HG03025 (cell line): ENCODE results near the gene DUOXA2.
"Not testable (repeated sequence)": the region's sequence is repeated elsewhere in the genome, so short reads cannot be mapped to it uniquely, and the experiment has no call there.

Source experiments
- ATAC-seq: cut with Tn5 transposase; IDR thresholded peaks from one replicate; pipeline ENCODE4 v1.9.1; 2021; ENCODE audit warnings: mild to moderate bottlenecking, moderate library complexity; ENCODE audit not compliant: unreplicated experiment, low FRiP score

Gene DUOXA2

GRCh38 chr15:45114076-45114750 is at the start of gene DUOXA2, which contains the start of gene DUOX2:
Gene DUOXA2, plus strand, starts transcription at chr15:45114326. Its CDS starts 280 bp downstream, at chr15:45114606.
Gene DUOX2, minus strand, starts transcription at chr15:45114172. Its CDS starts 761 bp downstream, at chr15:45113411.
- no peak for ATAC-seq

- no peak for ATAC-seq
These were observed 49.7 kb upstream of the DUOXA2 start for GRCh38 chr15:45064386-45064785.

- ATAC-seq = not testable (repeated sequence)
These were observed 44.2 kb upstream of the DUOXA2 start for GRCh38 chr15:45069942-45070360.

- ATAC-seq = not testable (repeated sequence)
These were observed 40.5 kb upstream of the DUOXA2 start for GRCh38 chr15:45073602-45074001.

- ATAC-seq = not testable (repeated sequence)
These were observed 38.4 kb upstream of the DUOXA2 start for GRCh38 chr15:45075440-45076320.

DNA sequence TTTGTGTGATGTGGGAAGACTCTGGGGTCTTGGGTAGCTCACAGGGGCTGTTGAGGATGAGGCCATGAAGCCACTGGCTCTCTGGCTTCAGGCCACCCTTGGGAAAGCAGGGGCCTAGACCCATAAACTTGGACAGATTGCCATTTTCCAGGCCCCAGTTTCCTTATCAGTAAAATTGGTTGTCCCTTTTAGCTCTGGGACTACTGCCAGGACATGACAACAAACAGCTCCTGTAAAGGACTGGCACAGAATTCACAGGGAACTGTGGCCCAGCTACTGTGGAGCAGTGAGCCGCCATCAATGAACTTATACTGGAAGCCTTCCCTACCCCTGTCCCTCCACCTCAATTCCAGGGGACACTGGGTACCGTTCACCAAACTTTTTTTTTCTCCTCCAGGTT is 36.7 kb upstream of the DUOXA2 start:
- ATAC-seq = not testable (repeated sequence)

GRCh38 chr15:45079201-45079600 is 34.9 kb upstream of the DUOXA2 start:
- not testable (repeated sequence) for ATAC-seq

- not testable (repeated sequence) for ATAC-seq
These were observed 34.4 kb upstream of the DUOXA2 start for GRCh38 chr15:45079628-45080246.

DNA sequence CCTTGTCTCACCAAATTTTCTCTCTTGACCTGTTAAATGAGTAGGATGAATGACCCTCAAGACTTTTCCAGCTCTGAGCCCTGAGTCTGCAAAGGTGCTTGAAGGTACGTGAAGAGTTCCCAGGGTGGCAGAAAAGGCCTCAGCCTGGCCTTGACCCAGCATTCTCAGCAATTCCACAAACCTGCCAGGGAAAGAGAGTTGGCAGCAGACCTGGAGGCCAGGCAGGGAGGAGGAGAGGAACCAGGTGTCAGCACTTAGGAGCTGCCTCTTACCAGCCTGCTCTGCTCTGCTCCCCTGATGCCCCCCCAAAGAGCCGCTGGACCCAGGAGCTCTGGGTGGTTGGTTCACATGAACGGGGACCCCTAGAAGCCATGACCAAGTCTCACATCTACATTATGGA is 33.5 kb upstream of the DUOXA2 start:
- not testable (repeated sequence) for ATAC-seq

DNA sequence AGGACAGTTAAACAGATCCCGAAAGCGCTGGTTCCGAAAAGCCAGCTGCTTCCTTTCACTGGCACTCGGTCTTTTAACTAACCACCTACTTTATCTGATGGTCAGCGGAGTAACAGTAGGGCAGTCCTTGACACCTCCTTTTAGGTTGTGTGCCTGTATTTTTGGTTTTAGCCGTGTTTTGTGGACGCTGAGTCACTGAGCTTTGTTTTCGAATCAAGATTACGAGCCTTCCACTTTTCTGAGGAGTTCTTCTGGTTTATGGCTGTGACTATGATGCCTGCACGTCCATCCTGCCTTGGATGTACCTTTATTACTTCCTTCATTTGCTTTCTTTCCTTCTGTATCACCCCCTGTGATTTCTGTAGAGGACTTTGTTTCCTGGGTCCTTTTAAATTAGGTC is 31.7 kb upstream of the DUOXA2 start:
- ATAC-seq = not testable (repeated sequence)

GRCh38 chr15:45083223-45083622 is 30.9 kb upstream of the DUOXA2 start:
- ATAC-seq = no peak

- ATAC-seq = no peak
These were observed 30.0 kb upstream of the DUOXA2 start for GRCh38 chr15:45084163-45084562.

- no peak for ATAC-seq
These were observed 26.6 kb upstream of the DUOXA2 start for GRCh38 chr15:45087513-45087912.

DNA sequence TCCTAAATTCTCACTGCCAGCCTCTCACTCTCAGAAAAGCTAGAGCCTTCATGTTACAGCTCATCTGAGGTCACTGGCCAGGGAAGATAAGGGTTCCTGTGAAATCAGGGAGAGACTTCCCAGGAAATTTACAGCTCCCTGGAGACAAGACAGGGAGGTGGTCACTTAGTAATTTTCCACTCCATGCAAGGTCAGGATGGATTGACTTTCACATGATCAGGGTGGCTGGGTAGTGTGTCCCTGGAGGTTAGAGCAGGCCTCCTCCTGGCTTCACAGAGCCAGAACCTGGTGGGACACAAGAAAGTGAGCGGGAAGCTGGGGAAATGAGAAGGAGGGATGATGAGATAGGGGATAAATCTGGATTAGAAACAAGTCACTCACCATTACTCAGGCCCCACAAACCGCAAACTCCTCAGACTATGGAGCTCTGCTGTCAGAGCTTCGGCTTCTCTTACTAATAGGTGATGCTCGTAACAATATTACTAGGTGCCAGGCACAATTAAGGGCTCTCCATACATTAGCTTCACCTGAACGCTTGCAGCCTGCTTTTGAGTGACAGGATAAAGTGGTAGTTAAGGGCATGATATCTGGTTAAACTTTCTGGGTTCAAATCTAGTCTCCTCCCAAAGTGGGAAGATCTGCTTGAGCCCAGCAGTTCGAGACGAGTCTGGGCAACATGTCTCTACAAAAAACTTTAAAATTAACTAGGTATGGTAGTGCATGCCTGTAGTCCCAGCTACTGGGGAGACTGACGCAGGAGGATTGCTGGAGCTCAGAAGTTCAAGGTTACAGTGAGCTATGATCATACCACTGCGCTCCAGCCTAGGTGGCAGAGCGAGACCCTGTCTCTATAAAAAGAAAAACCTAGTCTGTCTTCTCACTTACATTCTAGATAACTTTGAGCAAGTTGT is 25.1 kb upstream of the DUOXA2 start:
- ATAC-seq = no peak

GRCh38 chr15:45089712-45090373 is 24.3 kb upstream of the DUOXA2 start:
- ATAC-seq = no peak

GRCh38 chr15:45091161-45091560 is 23.0 kb upstream of the DUOXA2 start:
- ATAC-seq = no peak

GRCh38 chr15:45091576-45091975 is 22.6 kb upstream of the DUOXA2 start:
- ATAC-seq = no peak

- ATAC-seq = no peak
These were observed 21.1 kb upstream of the DUOXA2 start for GRCh38 chr15:45093013-45093412.

GRCh38 chr15:45093622-45094357 is 20.3 kb upstream of the DUOXA2 start:
- no peak for ATAC-seq
